PFSK-1 (cell line): Measurements from ENCODE around the gene C1orf105.

Experiments used
- FOXP2 ChIP-seq: optimal IDR thresholded peaks from 2 replicates; pipeline ENCODE3; 2011; ENCODE audit warnings: borderline replicate concordance, control low read depth, inconsistent platforms; ENCODE audit not compliant: insufficient read depth; ENCODE audit errors: extremely low read length, extremely low read depth
- POLR2AphosphoS5 ChIP-seq: IDR thresholded peaks from 2 replicates; pipeline ENCODE4 v1.6.1; 2012; ENCODE audit warnings: low read depth, mild to moderate bottlenecking, control low read depth, low read length, moderate library complexity
- SIN3A ChIP-seq: IDR thresholded peaks from 2 replicates; pipeline ENCODE4 v1.6.1; 2012; ENCODE audit warnings: mild to moderate bottlenecking, low read length, moderate library complexity, borderline replicate concordance; ENCODE audit not compliant: insufficient read depth
- TAF1 ChIP-seq: IDR thresholded peaks from 2 replicates; pipeline ENCODE4 v1.6.1; 2012; ENCODE audit warnings: low read length, control low read depth, borderline replicate concordance; ENCODE audit not compliant: insufficient read depth
- TF ChIP-seq, protein P1 (sequence below), 2 experiments: IDR thresholded peaks; 2 replicates each; pipeline versions ENCODE4 v1.6.1 to v1.8.0; 2011 to 2012; ENCODE audit warnings: low read depth in 2 of 2, low read length in 2 of 2, control low read depth in 1 of 2, inconsistent platforms in 1 of 2, mild to moderate bottlenecking in 1 of 2, moderate library complexity in 1 of 2; ENCODE audit not compliant: insufficient read depth in 1 of 2

Gene C1orf105

DNA sequence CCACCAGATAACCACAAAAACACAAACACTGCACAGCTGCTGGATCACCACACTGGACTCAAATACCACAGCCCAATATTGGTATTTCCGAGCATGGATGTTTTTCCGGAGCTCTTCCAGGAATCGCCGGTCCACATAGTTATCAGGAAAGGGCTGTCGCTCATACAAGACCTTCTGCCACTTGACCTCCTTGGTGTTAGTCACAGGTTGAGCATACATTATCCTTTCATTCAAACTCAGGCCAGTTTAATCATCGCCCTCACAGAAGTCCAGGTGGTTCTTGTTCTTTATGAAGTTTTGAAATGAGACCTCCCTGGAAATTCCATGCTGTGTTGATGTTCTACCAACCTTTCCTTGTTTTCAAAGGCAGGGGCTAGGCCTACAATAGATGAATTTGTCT lies 21.9 kb downstream of the C1orf105 start:
- TF ChIP-seq SIN3A (no peak), TAF1 (no peak), FOXP2 (no peak), POLR2AphosphoS5 (no peak)
- TF ChIP-seq, protein P1, sequence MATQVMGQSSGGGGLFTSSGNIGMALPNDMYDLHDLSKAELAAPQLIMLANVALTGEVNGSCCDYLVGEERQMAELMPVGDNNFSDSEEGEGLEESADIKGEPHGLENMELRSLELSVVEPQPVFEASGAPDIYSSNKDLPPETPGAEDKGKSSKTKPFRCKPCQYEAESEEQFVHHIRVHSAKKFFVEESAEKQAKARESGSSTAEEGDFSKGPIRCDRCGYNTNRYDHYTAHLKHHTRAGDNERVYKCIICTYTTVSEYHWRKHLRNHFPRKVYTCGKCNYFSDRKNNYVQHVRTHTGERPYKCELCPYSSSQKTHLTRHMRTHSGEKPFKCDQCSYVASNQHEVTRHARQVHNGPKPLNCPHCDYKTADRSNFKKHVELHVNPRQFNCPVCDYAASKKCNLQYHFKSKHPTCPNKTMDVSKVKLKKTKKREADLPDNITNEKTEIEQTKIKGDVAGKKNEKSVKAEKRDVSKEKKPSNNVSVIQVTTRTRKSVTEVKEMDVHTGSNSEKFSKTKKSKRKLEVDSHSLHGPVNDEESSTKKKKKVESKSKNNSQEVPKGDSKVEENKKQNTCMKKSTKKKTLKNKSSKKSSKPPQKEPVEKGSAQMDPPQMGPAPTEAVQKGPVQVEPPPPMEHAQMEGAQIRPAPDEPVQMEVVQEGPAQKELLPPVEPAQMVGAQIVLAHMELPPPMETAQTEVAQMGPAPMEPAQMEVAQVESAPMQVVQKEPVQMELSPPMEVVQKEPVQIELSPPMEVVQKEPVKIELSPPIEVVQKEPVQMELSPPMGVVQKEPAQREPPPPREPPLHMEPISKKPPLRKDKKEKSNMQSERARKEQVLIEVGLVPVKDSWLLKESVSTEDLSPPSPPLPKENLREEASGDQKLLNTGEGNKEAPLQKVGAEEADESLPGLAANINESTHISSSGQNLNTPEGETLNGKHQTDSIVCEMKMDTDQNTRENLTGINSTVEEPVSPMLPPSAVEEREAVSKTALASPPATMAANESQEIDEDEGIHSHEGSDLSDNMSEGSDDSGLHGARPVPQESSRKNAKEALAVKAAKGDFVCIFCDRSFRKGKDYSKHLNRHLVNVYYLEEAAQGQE (IDR thresholded peaks at IDR 0.05; ENCODE audit: insufficient read depth in 1 of 2, low read depth in 2 of 2, low read length in 2 of 2) = no peak

DNA sequence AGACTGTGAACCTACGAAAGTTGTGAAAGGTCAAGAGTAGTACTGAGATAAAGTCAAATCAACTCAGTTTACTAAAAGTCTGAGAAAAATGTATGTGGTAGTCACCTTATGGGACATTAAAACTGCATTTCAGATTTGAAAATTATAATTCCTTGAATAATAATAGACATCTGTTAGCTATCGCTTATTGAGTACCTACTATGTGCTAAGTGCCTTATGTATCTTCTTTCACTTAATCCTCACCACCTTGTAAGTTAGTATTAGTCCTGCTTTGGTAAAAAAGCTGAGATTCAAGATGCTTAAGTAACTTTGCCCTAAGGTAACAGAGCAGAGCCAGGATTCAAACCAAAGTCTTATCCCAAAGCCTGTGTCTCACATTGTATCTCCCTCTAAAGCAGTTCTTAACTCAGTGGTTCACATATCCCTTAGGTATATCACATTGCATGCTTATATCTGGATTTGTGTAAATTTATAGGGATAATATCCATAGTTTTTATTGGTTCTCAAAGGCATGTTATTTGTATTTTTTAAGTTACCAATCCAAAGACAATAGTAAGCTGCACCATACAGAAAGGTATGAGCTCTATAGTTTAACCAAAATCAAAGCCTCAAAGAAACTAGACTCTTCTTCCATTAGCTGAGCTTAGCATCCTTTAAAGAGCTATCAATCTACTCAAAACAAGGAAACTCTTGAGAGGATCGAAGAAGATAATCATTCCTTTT lies 22.5 kb downstream of the C1orf105 start:
- TF ChIP-seq FOXP2 (no peak), TAF1 (no peak), SIN3A (no peak), POLR2AphosphoS5 (no peak)
- TF ChIP-seq, protein P1 (IDR thresholded peaks at IDR 0.05; ENCODE audit: insufficient read depth in 1 of 2, low read depth in 2 of 2, low read length in 2 of 2) = no peak

GRCh38 chr1:172443666-172444453 lies 23.4 kb downstream of the C1orf105 start, which contains the start of gene PIGC:
Gene PIGC, minus strand, starts transcription at chr1:172444069. Its CDS starts 1,447 bp downstream, at chr1:172442622.
- TF ChIP-seq POLR2AphosphoS5 (peak; percentile 71), FOXP2 (peak; percentile 89), SIN3A (no peak), TAF1 (no peak)
- TF ChIP-seq, protein P1 (IDR thresholded peaks at IDR 0.05; ENCODE audit: insufficient read depth in 1 of 2, low read depth in 2 of 2, low read length in 2 of 2) = no peak

- TF ChIP-seq, protein P1 (IDR thresholded peaks at IDR 0.05; ENCODE audit: insufficient read depth in 1 of 2, low read depth in 2 of 2, low read length in 2 of 2) = no peak
- TF ChIP-seq POLR2AphosphoS5 (no peak), TAF1 (no peak), SIN3A (no peak), FOXP2 (no peak)
Measured at GRCh38 chr1:172446547-172446946, 26.1 kb downstream of the C1orf105 start.
